K562 (cell line): ENCODE results near the gene WDR27. TPM values are rescaled to one million over a fixed set of nuclear protein-coding genes. Genes with fewer than 3 reads are reported as not detected.

Experiments
- KLF1 ChIP-seq: fragments of 450-650 bp; IDR thresholded peaks from 2 replicates; pipeline ENCODE4 v1.6.1; 2016; ENCODE audit warnings: missing genetic modification characterization, missing compliant biosample characterization
- KLF13 ChIP-seq: fragments of 450-650 bp; IDR thresholded peaks from 2 replicates; pipeline ENCODE4 v1.6.1; 2016; ENCODE audit warnings: missing genetic modification characterization, low read depth, mild to moderate bottlenecking, missing compliant biosample characterization, moderate library complexity, borderline replicate concordance
- MEIS2 ChIP-seq: fragments of 450-650 bp; IDR thresholded peaks from 2 replicates; pipeline ENCODE4 v1.6.1; 2014; ENCODE audit warnings: mild to moderate bottlenecking; ENCODE audit not compliant: partially characterized antibody
- MYNN ChIP-seq, 2 experiments: sonication (generic); formaldehyde crosslinking in 1 of 2; IDR thresholded peaks; 2 replicates each; pipeline versions ENCODE4 v1.5.0 to v1.6.1; 2016 to 2020; ENCODE audit warnings: antibody characterized with exemption in 1 of 2, missing genetic modification reagents in 1 of 2
- NBN ChIP-seq: fragments of 450-650 bp; IDR thresholded peaks from 2 replicates; pipeline ENCODE4 v1.6.1; 2016; ENCODE audit warnings: low read depth, mild to moderate bottlenecking
- NCOA2 ChIP-seq, 2 experiments: fragments of 450-650 bp; IDR thresholded peaks; 2 replicates each; pipeline ENCODE4 v1.6.1; 2018; ENCODE audit warnings: mild to moderate bottlenecking in 2 of 2, moderate library complexity in 1 of 2; ENCODE audit not compliant: partially characterized antibody in 2 of 2
- PTBP1 ChIP-seq: fragments of 200-400 bp; formaldehyde crosslinking; IDR thresholded peaks from 2 replicates; pipeline ENCODE4 v1.6.1; 2017; ENCODE audit warnings: low read depth, low read length
- SOX6 ChIP-seq: fragments of 450-650 bp; IDR thresholded peaks from 2 replicates; pipeline ENCODE4 v1.6.1; 2014; ENCODE audit warnings: mild to moderate bottlenecking
- TEAD4 ChIP-seq, 2 experiments: sonication (generic) in 1 of 2; formaldehyde crosslinking in 1 of 2; IDR thresholded peaks; 2 replicates each; pipeline versions ENCODE4 v1.6.1 to v1.8.0; 2012 to 2022; ENCODE audit warnings: borderline replicate concordance in 1 of 2, inconsistent platforms in 1 of 2, low read length in 1 of 2, mild to moderate bottlenecking in 1 of 2, missing genetic modification reagents in 1 of 2
- ZNF589 ChIP-seq: fragments of 200-800 bp; sonication (Bioruptor generic); IDR thresholded peaks from 2 replicates; pipeline ENCODE4 v1.6.1; 2016; ENCODE audit warnings: low read depth, missing genetic modification characterization, missing compliant biosample characterization
- polyA plus RNA-seq, 8 experiments: library from polyadenylated mRNA; depleted of rRNA in 4 of 8; stranded (reverse) in 5 of 8; unstranded in 3 of 8; fragments of >200 nt; fragmentation: Nextera tagmentation in 2 of 8; fragmentation: Illumina TruSeq in 1 of 8; extraction: Ambion mirVana in 2 of 8; extraction: Trizol in 1 of 8; gene quantifications; 2 replicates each; pipeline versions ENCODE4 v1.2.1 to v1.2.3, GENCODE V29; 2011 to 2014; ENCODE audit warnings: inconsistent platforms in 1 of 8, missing spikeins in 1 of 8
- total RNA-seq, 7 experiments: library from RNA; depleted of rRNA in 6 of 7; stranded (reverse); fragments of >200 nt in 6 of 7; fragmentation: Illumina TruSeq in 2 of 7; extraction: Trizol in 2 of 7; gene quantifications; 2 replicates each; pipeline versions ENCODE4 v1.2.1 to v1.2.3, GENCODE V29; 2011 to 2021; ENCODE audit warnings: low replicate concordance in 1 of 7
- TF ChIP-seq, protein P1 (sequence below): fragments of 250-450 bp; sonication (Bioruptor Pico); IDR thresholded peaks from 2 replicates; pipeline ENCODE4 v1.5.0; 2021; ENCODE audit warnings: mild to moderate bottlenecking, moderate library complexity
- TF ChIP-seq, protein P2 (sequence below): sonication (generic); formaldehyde crosslinking; IDR thresholded peaks from 2 replicates; pipeline ENCODE4 v1.8.0; 2022; ENCODE audit warnings: mild to moderate bottlenecking, missing genetic modification reagents
- TF ChIP-seq, protein P3 (sequence below): fragments of 450-650 bp; IDR thresholded peaks from 2 replicates; pipeline ENCODE4 v1.6.1; 2016; ENCODE audit warnings: low read depth, mild to moderate bottlenecking, moderate library complexity
- TF ChIP-seq, protein P4 (sequence below), 2 experiments: IDR thresholded peaks in 1 of 2; conservative IDR thresholded peaks in 1 of 2; 2 replicates each; pipeline ENCODE4 v1.6.1; 2016; ENCODE audit warnings: low read depth in 2 of 2, mild to moderate bottlenecking in 1 of 2, missing compliant biosample characterization in 1 of 2, missing genetic modification characterization in 1 of 2, moderate library complexity in 1 of 2

WDR27 gene
- total and polyA plus RNA-seq, 9 of the 15 experiments (the other 6 are each of a cell fraction or from before 2014, with no cell fraction given) = 4.3 to 77.2 (median 22.7) TPM

DNA sequence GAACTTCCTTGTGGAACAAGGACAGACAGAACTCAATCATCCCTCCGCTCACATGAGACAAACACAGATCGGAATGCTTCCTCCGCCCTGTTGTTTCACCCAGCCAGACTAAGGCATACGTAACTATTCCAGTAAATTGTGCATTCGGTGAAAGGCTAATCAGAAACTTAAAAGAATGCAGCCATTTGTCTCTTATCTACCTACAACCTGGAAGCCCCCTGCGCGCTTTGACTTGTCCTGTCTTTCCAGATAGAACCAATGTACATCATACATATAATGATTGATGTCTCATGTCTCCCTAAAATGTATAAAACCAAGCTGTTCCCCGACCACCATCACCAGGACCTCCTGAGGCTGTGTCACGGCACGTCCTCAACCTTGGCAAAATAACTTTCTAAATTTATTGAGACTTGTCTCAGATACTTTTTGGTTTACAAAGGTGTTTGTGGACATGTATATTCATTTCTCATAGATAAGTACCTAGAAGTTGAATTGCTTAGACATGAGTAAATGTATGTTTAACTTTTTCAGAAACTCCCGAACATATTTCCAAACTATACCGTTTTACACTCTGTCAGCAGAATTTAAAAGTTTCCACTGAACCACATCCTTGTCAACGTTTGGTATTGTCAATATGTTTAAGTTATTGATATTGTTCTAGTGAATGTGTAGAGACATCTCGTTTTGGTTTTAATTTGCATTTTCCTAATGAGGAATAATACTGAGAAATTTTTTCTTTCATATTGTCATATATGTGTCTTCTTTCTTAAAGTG, 250.6 kb downstream of the WDR27 start (continued):
- TF ChIP-seq, protein P1, sequence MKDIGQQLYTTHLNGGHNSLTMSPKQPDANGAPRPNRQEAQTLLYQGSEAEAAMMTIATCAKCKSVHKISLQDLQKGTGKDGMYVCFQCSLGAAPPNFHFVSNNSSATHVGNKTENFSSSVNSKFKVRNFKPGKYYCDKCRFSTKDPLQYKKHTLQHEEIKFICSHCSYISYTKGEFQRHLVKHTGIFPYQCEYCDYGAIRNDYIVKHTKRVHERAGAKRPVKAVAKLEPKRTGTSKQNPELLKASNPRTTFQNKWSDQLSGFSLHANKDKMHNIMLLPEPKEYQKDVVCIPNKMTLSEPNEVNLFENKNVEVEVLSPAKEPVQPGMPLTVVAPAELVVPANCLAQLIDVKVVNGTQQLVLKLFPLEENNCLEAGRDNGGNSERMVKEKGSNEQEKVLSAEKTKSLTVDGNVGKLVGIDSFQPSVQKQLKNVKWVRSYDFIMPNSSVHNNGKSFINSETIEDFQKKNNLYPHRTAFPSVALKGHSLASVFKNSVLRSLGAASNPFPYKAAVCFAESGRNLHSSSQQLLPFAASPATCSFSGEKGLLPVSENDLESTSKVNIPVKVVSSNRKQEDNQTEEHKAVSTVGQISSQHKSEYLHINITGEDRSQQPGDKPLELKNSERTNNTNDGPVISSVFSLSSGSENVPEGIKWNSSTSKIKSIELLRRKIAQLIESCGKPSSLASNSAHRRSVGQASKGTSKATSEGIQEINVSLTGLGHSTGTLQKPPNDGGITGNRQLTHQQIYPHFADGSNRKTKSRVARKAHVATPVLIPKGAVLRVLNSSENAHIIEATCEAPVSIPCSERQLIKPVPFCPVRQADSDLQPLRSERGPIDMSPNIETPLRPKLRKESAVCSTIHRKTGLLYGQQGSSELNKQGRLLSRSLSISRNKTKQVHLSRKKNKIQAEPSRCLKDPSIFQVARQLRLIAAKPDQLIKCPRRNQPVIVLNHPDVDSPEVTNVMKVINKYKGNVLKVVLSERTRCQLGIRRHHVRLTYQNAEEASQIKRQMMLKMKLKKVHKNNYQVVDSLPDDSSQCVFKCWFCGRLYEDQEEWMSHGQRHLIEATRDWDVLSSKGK (CRISPR knock-in tag) = no peak
- TF ChIP-seq MYNN (IDR thresholded peaks at IDR 0.05) (no peak), MYNN (CRISPR knock-in tag; IDR thresholded peaks at IDR 0.05) (no peak), NBN (no peak), KLF1 (no peak), KLF13 (tag) (no peak), SOX6 (0 out of 2 replicates have a peak, but pooled peaks have one; percentile 37), ZNF589 (CRISPR knock-in tag) (no peak), PTBP1 (no peak), TEAD4 (IDR thresholded peaks at IDR 0.05; ENCODE audit: low read length) (peak; percentile 55), TEAD4 (CRISPR knock-in tag; IDR thresholded peaks at IDR 0.05; ENCODE audit: borderline replicate concordance) (no peak), NCOA2 (IDR thresholded peaks at IDR 0.05; ENCODE audit: partially characterized antibody in 2 of 2) (no peak), MEIS2 (peak; percentile 74)
- TF ChIP-seq, protein P2, sequence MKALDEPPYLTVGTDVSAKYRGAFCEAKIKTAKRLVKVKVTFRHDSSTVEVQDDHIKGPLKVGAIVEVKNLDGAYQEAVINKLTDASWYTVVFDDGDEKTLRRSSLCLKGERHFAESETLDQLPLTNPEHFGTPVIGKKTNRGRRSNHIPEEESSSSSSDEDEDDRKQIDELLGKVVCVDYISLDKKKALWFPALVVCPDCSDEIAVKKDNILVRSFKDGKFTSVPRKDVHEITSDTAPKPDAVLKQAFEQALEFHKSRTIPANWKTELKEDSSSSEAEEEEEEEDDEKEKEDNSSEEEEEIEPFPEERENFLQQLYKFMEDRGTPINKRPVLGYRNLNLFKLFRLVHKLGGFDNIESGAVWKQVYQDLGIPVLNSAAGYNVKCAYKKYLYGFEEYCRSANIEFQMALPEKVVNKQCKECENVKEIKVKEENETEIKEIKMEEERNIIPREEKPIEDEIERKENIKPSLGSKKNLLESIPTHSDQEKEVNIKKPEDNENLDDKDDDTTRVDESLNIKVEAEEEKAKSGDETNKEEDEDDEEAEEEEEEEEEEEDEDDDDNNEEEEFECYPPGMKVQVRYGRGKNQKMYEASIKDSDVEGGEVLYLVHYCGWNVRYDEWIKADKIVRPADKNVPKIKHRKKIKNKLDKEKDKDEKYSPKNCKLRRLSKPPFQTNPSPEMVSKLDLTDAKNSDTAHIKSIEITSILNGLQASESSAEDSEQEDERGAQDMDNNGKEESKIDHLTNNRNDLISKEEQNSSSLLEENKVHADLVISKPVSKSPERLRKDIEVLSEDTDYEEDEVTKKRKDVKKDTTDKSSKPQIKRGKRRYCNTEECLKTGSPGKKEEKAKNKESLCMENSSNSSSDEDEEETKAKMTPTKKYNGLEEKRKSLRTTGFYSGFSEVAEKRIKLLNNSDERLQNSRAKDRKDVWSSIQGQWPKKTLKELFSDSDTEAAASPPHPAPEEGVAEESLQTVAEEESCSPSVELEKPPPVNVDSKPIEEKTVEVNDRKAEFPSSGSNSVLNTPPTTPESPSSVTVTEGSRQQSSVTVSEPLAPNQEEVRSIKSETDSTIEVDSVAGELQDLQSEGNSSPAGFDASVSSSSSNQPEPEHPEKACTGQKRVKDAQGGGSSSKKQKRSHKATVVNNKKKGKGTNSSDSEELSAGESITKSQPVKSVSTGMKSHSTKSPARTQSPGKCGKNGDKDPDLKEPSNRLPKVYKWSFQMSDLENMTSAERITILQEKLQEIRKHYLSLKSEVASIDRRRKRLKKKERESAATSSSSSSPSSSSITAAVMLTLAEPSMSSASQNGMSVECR (CRISPR knock-in tag) = no peak
- TF ChIP-seq, protein P3, sequence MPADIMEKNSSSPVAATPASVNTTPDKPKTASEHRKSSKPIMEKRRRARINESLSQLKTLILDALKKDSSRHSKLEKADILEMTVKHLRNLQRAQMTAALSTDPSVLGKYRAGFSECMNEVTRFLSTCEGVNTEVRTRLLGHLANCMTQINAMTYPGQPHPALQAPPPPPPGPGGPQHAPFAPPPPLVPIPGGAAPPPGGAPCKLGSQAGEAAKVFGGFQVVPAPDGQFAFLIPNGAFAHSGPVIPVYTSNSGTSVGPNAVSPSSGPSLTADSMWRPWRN = no peak
- TF ChIP-seq, protein P4, sequence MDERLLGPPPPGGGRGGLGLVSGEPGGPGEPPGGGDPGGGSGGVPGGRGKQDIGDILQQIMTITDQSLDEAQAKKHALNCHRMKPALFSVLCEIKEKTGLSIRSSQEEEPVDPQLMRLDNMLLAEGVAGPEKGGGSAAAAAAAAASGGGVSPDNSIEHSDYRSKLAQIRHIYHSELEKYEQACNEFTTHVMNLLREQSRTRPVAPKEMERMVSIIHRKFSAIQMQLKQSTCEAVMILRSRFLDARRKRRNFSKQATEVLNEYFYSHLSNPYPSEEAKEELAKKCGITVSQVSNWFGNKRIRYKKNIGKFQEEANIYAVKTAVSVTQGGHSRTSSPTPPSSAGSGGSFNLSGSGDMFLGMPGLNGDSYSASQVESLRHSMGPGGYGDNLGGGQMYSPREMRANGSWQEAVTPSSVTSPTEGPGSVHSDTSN (CRISPR knock-in tag; IDR thresholded peaks at IDR 0.05; ENCODE audit: low read depth) = no peak
- TF ChIP-seq, protein P4 (tag; conservative IDR thresholded peaks at IDR 0.05; ENCODE audit: low read depth) = peak; percentile 67
